ENCODE data around the gene HOXA5. TPM values are rescaled to one million over a fixed set of nuclear protein-coding genes. Genes with fewer than 3 reads are reported as not detected.
A peak's percentile ranks its signal among the peaks of the same experiment; 100 is the strongest.

HOXA5 gene
- total RNA-seq, 2 experiments from 2014 or later, result not detected

DNA sequence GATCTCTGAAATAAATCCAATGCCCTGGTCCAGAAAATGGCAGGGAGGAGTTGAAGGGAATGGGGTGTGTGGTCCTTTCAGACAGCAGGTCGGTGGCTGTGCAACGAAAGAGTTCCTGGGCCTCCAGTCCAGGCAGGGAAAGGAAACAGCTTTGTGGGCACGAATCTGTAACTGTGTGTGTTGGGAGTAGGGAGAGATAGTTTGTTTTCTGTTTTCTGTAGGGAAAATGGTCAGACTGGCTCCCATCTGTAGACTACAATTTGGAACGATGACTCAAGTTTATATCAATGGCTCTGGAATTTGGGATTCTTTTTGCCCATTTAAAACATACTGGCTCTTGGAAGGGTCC lies 24.4 kb upstream of the HOXA5 start:
- CTCF ChIA-PET, result interaction anchor here (0.7 to 1.3 kb wide), 4 partner anchors 8 to 18 kb away, joined by 3 to 5 read pairs (median 4); no protein-coding TSS in a partner anchor
- Mint-ChIP-seq H3K4me3 (no peak overlapping the region), H3K4me1 (ENCODE audit: low read depth) (peaks cover 39% of the 10 kb centered on the region), H3K27ac (no peak overlapping the region), H3K36me3 (ENCODE audit: low read depth) (no peaks in the 10 kb centered on the region), H3K9me3 (no peaks in the 10 kb centered on the region), H3K27me3 (ENCODE audit: low read depth) (peaks cover 83% of the 10 kb centered on the region)
- DNase-seq, result no peak
- intact Hi-C loops (cut with micrococcal nuclease), result loop anchor here (1.0 to 5.0 kb wide), 3 partner anchors 17 to 34 kb away; partner anchors contain the start of genes HOXA11 and HOXA13

DNA sequence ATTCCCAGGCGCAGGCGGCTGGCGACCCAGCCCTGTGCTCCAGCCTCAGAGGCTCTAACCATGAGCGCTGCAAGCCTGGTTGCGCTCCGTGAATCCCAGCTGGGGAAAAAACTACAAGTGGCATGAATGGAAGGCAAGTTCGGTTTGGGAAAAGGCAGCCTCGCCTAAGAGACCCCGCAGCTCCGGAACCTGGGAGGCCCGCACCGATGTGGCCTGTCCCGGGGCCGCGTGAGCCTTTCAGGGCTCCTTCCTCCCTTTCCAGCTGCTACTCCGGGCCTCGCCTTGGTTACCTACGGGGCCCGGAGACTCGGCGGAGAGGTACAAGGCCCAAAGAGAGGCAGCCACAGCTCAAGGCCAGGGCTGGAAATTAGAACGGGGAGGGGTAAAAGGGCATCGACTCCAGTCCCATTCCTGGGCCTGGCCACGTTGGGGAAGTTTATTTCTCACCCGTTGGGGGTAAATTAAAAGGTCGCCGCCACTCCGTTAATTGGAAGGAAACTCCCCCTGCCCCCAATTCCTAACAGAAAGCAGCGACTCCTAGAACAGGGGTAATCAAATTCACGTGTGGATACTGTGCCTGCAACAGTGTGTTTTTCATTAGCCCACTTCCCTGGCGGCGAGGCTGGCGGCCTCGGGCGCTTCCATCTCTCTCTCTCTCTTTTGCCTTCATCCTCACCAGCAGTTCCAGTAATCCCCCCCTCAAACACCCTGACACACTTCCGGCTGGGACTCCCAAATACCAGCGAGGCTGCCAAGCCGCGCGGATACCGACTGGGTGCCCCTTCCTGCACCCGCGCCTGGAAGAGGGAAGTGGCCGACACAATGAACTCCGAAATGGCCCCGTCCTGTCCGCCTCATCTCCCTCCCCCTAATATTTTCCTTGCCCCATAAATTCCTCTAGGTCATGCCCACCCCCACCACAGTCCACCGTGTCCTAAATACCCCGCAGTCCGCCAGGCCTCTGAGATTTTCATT lies 23.3 kb upstream of the HOXA5 start:
- H3K4me1 Mint-ChIP-seq (ENCODE audit: low read depth), result peaks cover 32% of the 10 kb centered on the region
- peaks cover 79% of the 10 kb centered on the region for H3K27me3 Mint-ChIP-seq (ENCODE audit: low read depth)
- CTCF ChIA-PET, result interaction anchor here (0.6 to 1.3 kb wide), 3 partner anchors 8 to 317 kb away, joined by 3 to 5 read pairs (median 4); no protein-coding TSS in a partner anchor
- no peak overlapping the region for H3K4me3 Mint-ChIP-seq
- H3K9me3 Mint-ChIP-seq, result no peaks in the 10 kb centered on the region
- no peaks in the 10 kb centered on the region for H3K36me3 Mint-ChIP-seq (ENCODE audit: low read depth)
- peak overlapping the region; percentile 6 for H3K27ac Mint-ChIP-seq
- DNase-seq, result no peak
- intact Hi-C loops (cut with micrococcal nuclease), result loop anchor here (1.0 to 5.0 kb wide), 2 partner anchors 11 to 35 kb away; partner anchors contain the start of genes HOXA13 and HOXA7

DNA sequence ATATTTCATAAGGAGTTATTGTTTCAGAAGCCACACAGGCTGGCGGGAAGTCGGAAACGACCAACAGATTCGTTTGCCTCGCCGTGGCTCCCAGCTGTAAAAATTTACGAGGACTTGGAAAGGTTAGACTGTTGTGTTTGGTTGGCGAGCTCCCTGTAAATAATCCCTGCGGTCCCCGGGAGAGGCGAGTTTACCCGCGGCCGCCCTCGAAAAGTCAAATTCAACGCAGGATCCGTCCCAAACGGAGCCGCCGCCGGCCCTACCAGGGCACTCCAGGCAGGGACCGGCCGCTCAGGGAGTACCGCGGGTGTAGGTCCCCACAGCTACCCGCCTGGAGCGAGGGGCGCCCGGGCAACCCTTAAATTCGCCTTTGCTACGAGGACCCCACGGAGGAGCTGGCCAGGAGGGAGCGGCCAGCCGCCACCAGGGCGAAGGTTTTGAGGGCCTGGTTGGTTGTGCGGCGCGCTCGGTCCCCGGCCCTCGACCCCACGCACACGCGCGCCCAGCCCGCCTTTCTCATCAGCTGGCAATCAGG lies 22.6 kb upstream of the HOXA5 start:
- intact Hi-C loops (cut with micrococcal nuclease), result loop anchor here (1.0 to 5.0 kb wide), 2 partner anchors 10 to 36 kb away; partner anchors contain the start of genes HOXA13 and HOXA7
- CTCF ChIA-PET, result interaction anchor here (0.6 to 1.0 kb wide), 2 partner anchors 14 to 316 kb away, joined by 3 to 4 read pairs; no protein-coding TSS in a partner anchor
- peaks cover 28% of the 10 kb centered on the region for H3K4me1 Mint-ChIP-seq (ENCODE audit: low read depth)
- H3K9me3 Mint-ChIP-seq, result no peaks in the 10 kb centered on the region
- H3K27me3 Mint-ChIP-seq (ENCODE audit: low read depth), result peaks cover 75% of the 10 kb centered on the region
- no peak overlapping the region for H3K4me3 Mint-ChIP-seq
- no peaks in the 10 kb centered on the region for H3K36me3 Mint-ChIP-seq (ENCODE audit: low read depth)
- DNase-seq, result no peak
- no peak overlapping the region for H3K27ac Mint-ChIP-seq

DNA sequence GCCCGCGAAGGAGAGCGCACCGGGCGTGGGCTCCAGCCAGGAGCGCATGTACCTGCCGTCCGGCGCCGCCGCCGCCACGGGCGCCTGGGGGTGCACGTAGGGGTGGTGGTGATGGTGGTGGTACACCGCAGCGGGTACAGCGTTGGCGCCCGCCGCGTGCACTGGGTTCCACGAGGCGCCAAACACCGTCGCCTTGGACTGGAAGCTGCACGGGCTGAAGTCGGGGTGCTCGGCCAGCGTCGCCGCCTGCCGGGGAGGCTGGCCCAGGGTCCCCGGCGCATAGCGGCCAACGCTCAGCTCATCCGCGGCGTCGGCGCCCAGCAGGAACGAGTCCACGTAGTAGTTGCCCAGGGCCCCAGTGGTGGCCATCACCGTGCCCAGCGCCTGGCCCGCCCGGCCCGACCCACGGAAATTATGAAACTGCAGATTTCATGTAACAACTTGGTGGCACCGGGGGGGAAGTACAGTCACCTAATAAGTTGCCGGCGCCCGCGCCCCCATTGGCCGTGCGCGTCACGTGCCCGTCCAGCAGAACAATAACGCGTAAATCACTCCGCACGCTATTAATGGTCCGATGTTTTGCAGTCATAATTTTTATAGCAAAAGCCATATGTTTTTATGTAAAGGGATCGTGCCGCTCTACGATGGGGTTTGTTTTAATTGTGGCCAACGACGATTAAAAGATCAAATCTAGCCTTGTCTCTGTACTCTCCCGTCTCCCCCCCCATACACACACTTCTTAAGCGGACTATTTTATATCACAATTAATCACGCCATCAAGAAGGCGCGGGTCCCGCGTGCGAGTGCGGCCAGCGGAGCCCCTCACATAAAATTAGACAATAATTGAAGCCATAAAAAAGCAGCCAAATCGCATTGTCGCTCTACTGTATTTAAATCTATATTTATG lies 21.9 kb upstream of the HOXA5 start, which contains the start of gene HOXA9:
TSS of gene HOXA9 (minus strand) at position 449 of the 907 bp plus-strand sequence. CDS start at position 369, 80 bp downstream.
- Mint-ChIP-seq H3K4me1 (ENCODE audit: low read depth) (peaks cover 30% of the 10 kb centered on the region), H3K27ac (peak within 1 kb of the TSS; percentile 41), H3K4me3 (peak within 1 kb of the TSS; percentile 21), H3K9me3 (no peaks in the 10 kb centered on the region), H3K36me3 (ENCODE audit: low read depth) (no peaks in the 10 kb centered on the region), H3K27me3 (ENCODE audit: low read depth) (peaks cover 72% of the 10 kb centered on the region)
- intact Hi-C loops (cut with micrococcal nuclease), result loop anchor here (5.0 kb wide), 1 partner anchor 37 kb away; the partner anchor contains the start of gene HOXA13
- CTCF ChIA-PET, result interaction anchor here (0.6 kb wide), 1 partner anchor 315 kb away, joined by 4 read pairs; no protein-coding TSS in a partner anchor
- no peak for DNase-seq

DNA sequence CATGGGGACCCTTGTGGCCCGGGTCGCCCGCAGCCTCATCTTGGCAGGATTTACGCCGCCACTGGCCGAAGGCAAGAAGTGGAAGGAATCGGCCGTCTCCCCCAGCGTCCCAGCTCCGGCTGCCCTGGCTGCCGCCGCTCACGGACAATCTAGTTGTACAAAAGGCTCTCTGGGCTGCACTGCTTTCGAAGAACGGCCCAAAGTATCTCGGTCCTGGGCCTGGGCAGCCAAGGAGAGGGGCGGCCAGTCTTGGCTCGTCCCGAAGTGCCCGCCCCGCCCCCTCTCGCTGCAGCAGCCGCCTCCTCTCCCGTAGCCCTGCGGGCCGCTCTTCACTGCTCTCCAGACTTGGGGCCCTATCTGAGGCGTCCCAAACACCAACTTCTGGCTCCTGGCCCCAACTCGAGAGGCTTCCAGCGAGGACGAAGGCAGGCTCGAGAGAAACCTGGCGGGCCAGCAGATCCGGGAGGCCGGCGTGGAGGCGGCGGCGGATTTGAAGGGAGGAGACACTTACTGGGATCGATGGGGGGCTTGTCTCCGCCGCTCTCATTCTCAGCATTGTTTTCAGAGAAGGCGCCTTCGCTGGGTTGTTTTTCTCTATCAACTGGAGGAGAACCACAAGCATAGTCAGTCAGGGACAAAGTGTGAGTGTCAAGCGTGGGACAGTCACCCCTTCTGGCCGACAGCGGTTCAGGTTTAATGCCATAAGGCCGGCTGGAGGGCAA lies 21.0 kb upstream of the HOXA5 start:
- Mint-ChIP-seq H3K27me3 (ENCODE audit: low read depth) (peaks cover 76% of the 10 kb centered on the region), H3K36me3 (ENCODE audit: low read depth) (no peaks in the 10 kb centered on the region), H3K27ac (no peak overlapping the region), H3K4me3 (no peak overlapping the region), H3K4me1 (ENCODE audit: low read depth) (peaks cover 37% of the 10 kb centered on the region), H3K9me3 (no peaks in the 10 kb centered on the region)
- intact Hi-C loops (cut with micrococcal nuclease), result loop anchor here (5.0 kb wide), 2 partner anchors 38 to 497 kb away; partner anchors contain the start of gene HOXA13
- CTCF ChIA-PET, result no interaction called here
- no peak for DNase-seq

DNA sequence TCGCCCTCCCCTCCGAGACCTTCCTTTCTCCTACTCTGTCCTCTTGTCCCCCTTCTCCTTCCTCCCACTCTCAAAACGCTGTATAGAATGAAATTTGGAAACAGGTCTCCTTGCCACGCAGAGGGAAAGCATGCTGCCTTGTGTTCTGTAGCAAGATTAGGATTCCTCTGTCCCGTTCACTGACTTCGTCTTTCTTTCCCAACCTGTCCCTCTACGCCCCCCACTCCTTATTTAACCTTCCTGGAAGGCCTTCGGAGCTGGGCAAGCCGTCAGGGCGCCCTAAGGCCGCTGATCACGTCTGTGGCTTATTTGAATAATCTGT lies 20.5 kb upstream of the HOXA5 start:
- Mint-ChIP-seq H3K36me3 (ENCODE audit: low read depth) (no peaks in the 10 kb centered on the region), H3K4me1 (ENCODE audit: low read depth) (peaks cover 36% of the 10 kb centered on the region), H3K4me3 (no peak overlapping the region), H3K27me3 (ENCODE audit: low read depth) (peaks cover 80% of the 10 kb centered on the region), H3K27ac (no peak overlapping the region), H3K9me3 (no peaks in the 10 kb centered on the region)
- intact Hi-C loops (cut with micrococcal nuclease), result loop anchor here (5.0 kb wide), 1 partner anchor 497 kb away; no protein-coding TSS in a partner anchor
- CTCF ChIA-PET, result no interaction called here
- DNase-seq, result no peak

DNA sequence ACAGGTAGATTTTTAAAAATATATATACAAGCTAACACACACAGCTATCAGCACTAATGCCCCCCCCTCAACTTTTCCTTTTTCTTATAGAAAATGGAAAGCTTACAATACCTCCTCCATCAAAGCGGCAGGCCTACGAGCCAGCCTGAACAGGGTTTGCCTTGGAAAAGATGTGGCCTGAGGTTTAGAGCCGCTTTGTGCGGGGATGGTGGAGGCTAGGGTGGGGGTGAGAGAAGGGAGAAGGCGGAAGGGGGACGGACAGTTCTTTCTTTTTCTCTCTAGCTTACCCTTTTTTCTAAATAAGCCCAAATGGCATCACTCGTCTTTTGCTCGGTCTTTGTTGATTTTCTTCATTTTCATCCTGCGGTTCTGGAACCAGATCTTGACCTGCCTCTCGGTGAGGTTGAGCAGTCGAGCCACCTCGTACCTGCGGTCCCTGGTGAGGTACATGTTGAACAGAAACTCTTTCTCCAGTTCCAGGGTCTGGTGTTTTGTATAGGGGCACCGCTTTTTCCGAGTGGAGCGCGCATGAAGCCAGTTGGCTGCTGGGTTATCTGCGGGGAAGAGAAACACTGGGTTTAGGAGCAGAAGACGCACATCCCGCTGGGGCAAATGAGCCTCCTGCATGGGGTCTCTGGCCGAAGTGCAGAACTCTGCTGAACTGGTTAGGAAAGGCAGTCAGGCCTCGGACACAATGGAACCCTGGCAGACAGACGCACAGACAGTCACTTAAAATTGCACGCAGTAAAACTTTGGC lies 20.0 kb upstream of the HOXA5 start:
- Mint-ChIP-seq H3K27me3 (ENCODE audit: low read depth) (peaks cover 79% of the 10 kb centered on the region), H3K4me1 (ENCODE audit: low read depth) (peaks cover 35% of the 10 kb centered on the region), H3K4me3 (no peak overlapping the region), H3K36me3 (ENCODE audit: low read depth) (no peaks in the 10 kb centered on the region), H3K27ac (no peak overlapping the region), H3K9me3 (no peaks in the 10 kb centered on the region)
- no peak for DNase-seq
- intact Hi-C loops (cut with micrococcal nuclease), result loop anchor here (5.0 kb wide), 1 partner anchor 496 kb away; no protein-coding TSS in a partner anchor
- CTCF ChIA-PET, result interaction anchor here (1.6 to 2.3 kb wide), 4 partner anchors 9 to 496 kb away, joined by 4 to 12 read pairs (median 8); no protein-coding TSS in a partner anchor

DNA sequence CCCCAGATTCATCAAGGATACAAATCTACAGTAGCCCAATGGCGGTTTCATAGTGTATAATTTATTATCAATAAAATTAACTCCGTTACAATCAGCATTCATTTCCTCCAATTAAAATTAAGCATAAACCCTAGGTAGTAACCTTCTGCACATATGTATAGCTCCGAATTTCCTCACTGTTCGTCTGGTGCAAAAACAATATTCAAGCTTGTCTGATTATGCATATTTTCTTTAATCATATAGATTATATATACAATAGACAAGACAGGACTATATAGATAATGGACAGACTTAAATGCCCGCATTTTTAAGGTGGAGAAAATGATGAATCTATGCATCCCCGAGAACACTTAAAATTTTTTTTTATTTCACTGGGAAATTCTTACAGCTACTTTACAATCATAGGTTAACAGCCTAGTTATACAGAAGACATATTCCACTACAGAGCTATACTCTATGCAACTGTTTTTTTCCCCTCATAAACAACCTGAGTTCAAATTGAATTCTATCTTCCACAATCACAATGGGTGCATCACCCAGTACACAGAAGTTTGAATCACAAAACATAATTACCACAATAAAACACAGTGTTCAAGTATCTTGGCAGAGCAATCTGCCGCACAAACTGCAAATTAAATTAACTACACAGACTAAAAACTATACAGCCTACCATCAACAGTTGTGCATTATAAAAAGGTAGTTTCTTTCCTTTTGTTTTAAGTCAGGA lies 19.2 kb upstream of the HOXA5 start:
- H3K4me1 Mint-ChIP-seq (ENCODE audit: low read depth), result peaks cover 39% of the 10 kb centered on the region
- DNase-seq, result no peak
- H3K27ac Mint-ChIP-seq, result no peak overlapping the region
- intact Hi-C loops (cut with micrococcal nuclease), result loop anchor here (5.0 kb wide), 1 partner anchor 495 kb away; no protein-coding TSS in a partner anchor
- no peak overlapping the region for H3K4me3 Mint-ChIP-seq
- CTCF ChIA-PET, result interaction anchor here (0.6 to 2.6 kb wide), 9 partner anchors 10 to 793 kb away, joined by 3 to 19 read pairs (median 4); no protein-coding TSS in a partner anchor
- no peaks in the 10 kb centered on the region for H3K9me3 Mint-ChIP-seq
- peaks cover 79% of the 10 kb centered on the region for H3K27me3 Mint-ChIP-seq (ENCODE audit: low read depth)
- no peaks in the 10 kb centered on the region for H3K36me3 Mint-ChIP-seq (ENCODE audit: low read depth)

DNA sequence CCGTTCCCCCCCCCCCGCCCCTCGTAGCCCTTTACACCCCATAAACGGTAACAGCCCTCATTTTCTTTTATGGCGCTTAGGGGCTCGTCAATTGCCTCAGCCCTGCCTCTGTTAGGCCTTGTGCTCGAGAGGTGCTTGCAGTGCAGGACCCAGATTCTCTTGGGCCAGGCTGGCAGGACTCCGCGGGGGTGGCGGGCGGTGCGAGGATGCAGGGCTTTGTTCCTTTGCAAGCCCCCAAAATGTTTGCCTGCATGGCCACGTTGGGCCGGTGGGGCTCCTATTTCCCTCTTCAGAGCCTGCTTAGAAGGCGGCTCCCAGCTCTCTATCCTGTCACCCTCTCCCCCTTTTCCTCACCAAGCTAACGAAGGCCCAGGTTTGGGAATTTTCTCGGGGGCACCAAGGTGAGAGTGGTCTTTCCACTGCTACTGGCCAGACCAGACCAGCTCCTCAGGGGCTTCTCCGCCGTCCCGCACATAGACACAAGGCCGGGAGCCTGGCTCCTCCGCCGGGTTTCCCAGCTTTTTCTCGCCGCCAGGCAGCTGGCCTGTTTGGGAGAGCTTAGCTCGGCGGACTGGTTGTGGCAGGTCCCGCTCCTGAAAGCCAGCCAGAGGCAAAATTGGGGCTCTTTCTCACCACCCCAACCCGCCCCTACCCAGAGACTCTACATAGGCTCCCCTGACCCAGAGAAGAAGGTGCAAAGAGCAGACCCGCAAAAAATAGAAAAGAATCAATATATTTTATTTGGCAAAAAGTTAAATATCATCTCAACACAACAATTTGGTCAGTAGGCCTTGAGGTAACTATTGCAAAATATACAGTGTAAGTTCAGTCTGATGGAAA lies 18.5 kb upstream of the HOXA5 start:
- no peak overlapping the region for H3K27ac Mint-ChIP-seq

More for the DNA sequence above, 18.5 kb upstream of the HOXA5 start:
- DNase-seq, result no peak
- H3K9me3 Mint-ChIP-seq, result no peaks in the 10 kb centered on the region
- H3K4me3 Mint-ChIP-seq, result no peak overlapping the region
- intact Hi-C loops (cut with micrococcal nuclease), result loop anchor here (1.0 to 5.0 kb wide), 8 partner anchors 297 to 1071 kb away; partner anchors contain the start of gene SKAP2
- H3K27me3 Mint-ChIP-seq (ENCODE audit: low read depth), result peaks cover 79% of the 10 kb centered on the region
- CTCF ChIA-PET, result interaction anchor here (0.6 to 2.6 kb wide), 13 partner anchors 10 to 792 kb away, joined by 3 to 19 read pairs (median 4); no protein-coding TSS in a partner anchor
- no peaks in the 10 kb centered on the region for H3K36me3 Mint-ChIP-seq (ENCODE audit: low read depth)
- peaks cover 39% of the 10 kb centered on the region for H3K4me1 Mint-ChIP-seq (ENCODE audit: low read depth)

Measured in activated naive CD4-positive, alpha-beta T cell treated with anti-CD3 and anti-CD28 coated beads for 36 hours (primary cell).